AG09309 (cell line): Measurements from ENCODE around the gene CEP350.

Experiments used
- DNase-seq: peaks from one replicate; pipeline ENCODE4 v3.0.0-alpha.2; 2010; ENCODE audit warnings: low read depth
- H3K4me3 ChIP-seq: 2 replicates; pipeline ENCODE4 v1.5.1; 2011; ENCODE audit warnings: mild to moderate bottlenecking, low read depth, low read length, moderate library complexity; ENCODE audit not compliant: control insufficient read depth
- TF ChIP-seq, protein P1 (sequence below): IDR thresholded peaks from 2 replicates; pipeline ENCODE4 v1.5.1; 2011; ENCODE audit warnings: mild to moderate bottlenecking, low read depth, low read length, inconsistent platforms; ENCODE audit not compliant: insufficient read depth, control insufficient read depth; ENCODE audit errors: missing control alignments

Gene CEP350

DNA sequence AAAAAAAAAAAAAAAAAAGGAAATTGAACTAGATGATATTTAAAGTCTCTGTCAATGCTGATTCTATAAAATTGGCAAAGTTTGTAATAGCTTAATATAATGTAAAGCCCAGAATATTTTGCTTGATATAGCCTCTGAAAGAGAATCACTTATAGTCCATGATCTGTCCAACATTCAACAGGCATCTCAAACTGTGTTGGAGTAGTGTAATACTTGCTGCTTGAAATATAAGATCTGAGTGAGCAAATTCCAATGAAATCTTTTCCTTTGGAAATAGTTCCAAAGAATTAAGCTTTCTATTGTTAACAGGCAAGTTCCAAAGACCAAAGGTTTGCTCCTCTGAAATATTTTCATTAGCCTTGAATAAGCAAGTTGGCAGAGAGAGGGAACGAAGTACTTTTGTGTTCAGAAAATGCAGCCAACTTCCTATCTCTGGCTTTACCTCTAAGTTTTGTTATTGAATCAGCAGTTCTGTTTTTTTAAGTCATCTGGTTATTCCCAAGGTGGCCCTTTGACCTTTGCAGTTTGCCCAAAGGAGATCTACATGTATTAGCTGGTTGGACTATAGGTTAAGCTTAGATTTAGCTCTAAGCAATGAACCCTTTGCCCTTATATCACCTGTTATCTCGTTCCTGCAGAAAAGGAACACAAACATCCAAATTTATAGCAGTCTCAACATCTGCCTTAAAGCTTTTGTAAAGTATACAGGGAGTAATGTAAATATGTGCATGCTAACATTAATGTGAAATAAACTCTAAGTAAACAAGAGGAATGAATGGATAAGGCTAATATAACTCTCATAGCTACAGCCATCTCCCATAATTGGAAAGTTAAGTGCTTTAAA lies 24.4 kb upstream of the CEP350 start:
- H3K4me3 ChIP-seq, result no peak overlapping the region
- DNase-seq, result no peak
- TF ChIP-seq, protein P1, sequence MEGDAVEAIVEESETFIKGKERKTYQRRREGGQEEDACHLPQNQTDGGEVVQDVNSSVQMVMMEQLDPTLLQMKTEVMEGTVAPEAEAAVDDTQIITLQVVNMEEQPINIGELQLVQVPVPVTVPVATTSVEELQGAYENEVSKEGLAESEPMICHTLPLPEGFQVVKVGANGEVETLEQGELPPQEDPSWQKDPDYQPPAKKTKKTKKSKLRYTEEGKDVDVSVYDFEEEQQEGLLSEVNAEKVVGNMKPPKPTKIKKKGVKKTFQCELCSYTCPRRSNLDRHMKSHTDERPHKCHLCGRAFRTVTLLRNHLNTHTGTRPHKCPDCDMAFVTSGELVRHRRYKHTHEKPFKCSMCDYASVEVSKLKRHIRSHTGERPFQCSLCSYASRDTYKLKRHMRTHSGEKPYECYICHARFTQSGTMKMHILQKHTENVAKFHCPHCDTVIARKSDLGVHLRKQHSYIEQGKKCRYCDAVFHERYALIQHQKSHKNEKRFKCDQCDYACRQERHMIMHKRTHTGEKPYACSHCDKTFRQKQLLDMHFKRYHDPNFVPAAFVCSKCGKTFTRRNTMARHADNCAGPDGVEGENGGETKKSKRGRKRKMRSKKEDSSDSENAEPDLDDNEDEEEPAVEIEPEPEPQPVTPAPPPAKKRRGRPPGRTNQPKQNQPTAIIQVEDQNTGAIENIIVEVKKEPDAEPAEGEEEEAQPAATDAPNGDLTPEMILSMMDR, result no peak

DNA sequence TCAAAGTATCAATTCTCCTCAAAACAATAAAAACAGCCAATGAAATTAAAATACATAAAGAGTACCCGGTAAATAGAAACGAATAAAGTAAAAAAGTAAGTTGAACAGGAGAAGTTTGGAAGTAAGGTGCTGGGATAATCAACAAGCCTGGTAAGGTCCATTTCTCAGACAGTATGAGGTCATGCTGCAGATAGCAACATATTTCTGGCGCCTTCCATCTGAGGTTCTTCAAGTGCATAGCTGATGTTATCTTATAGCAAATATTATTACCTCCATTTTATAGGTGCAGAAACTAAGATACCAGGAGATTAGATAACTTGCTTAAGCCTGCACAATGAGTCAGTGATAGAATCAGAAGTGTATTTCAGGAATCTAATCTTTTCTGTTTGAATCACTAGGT lies 23.7 kb upstream of the CEP350 start:
- no peak overlapping the region for H3K4me3 ChIP-seq
- DNase-seq, result no peak
- TF ChIP-seq, protein P1, result no peak

DNA sequence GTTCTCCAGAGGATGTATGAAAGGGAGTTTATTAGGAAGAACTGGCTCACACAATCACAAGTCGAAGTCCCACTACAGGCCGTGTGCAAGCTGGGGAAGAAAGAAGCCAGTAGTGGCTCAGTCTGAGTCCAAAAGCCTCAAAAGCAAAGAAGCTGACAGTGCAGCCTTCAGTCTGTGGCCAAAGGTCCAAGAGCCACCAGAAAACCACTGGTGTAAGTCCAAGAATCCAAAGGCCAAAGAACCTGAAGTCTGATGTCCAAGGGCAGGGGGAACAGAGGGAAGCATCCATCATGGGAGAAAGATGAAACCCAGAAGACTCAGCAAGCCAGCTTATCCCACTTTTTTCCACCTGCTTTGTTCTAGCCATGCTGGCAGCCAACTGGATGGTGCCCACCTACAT lies 21.4 kb upstream of the CEP350 start:
- H3K4me3 ChIP-seq, result no peak overlapping the region
- TF ChIP-seq, protein P1, result no peak
- DNase-seq, result no peak

DNA sequence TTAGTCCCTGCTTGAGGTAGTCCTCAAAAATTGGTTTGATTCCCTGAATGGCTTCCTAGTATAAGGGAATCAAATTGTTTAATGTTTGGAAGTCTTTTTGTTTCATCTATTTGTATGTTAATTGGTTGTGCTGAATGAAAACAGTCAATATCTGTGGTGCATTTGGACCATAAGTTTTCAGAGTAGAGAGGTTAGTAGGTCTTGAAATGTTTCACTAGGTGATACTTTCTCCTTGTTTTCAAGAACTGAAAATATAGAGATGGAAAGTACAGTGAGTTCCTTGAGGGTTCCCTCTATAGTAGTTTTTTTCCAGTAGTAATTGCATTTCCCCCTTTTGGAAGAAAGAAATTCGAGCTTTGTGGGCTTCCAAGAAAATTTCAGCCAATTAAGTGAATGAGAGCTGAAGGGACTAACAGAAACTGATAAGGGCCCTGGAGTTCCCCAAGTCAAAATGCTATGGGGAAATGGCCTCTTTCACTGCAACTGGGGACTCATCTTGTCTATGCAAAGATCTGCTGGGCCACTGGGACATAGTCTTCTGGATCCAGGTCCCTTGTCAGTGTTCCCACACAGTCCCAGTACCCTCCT lies 18.6 kb upstream of the CEP350 start:
- no peak overlapping the region for H3K4me3 ChIP-seq
- no peak for DNase-seq
- TF ChIP-seq, protein P1, result no peak

DNA sequence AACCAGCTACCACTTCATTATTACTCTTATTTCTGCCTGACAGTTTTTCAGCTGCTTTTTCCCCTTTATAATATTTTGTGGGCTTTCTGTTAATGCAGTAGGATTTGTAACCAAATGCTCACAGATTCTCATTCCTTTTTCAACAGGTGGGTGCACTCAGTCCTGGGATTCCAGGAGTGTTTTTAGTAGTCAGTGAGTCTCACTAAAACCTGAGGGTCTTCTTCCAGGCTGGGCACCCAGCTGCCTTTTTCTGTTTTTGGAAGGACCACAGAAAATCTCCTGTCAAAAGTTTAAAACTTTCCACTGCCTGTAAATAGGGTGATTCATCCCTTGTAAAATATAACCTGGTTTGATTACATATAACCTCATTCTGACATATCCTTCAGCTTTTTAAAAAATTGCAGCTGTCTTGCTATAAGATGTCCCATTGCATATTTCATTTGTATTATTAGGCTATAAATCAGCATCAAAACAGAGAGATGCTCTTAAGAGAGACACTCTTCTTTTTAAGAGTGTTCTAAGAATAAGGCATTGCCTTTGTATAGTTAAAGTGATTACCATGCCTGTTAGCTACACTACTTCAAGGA lies 16.8 kb upstream of the CEP350 start:
- TF ChIP-seq, protein P1, result no peak
- no peak for DNase-seq
- no peak overlapping the region for H3K4me3 ChIP-seq

DNA sequence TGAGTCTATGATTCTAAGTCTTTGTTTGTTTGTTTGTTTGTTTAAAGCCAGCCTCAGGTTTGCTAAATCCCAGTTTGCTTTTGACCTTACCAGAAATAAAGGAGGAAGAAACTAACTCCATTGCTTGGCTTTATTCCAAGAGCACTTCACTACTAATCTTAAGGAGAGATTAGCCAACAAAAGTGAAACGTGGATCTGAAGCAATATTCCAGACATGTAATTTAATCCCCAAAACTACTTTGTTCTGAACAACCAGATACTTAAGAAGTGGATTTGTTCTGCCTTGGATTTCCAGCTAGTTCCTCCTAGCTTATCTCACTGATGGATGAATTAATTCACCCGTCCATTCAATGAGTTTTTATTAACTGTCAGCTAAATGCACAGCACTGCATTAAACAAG lies 15.9 kb upstream of the CEP350 start:
- peak; percentile 37 for DNase-seq
- TF ChIP-seq, protein P1, result no peak
- no peak overlapping the region for H3K4me3 ChIP-seq
